ENCODE data around the gene LSS.
"Not testable (repeated sequence)": the region's sequence is repeated elsewhere in the genome, so short reads cannot be mapped to it uniquely, and the experiment has no call there.

Gene LSS

DNA sequence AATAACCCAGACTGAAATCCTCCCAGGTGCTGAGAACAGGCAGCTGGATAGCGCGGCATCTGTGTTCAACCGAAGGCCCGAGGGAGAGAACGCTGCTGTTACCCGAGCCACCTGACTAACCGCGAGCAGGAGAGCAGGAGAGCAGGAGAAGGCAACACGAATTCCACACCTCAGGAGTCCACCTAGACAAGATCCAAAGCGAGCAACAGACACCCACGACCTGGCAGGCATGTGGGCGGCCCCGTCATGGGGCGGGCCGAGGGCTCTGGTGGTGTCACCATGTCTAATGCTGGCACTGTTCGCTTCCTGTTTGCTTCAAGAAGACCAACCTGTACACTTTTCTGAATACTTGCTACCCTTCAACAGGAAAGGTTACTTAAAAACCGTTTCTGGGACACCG lies 23.4 kb downstream of the LSS start:
- DNase-seq (ENCODE audit: low spot score): no peak

DNA sequence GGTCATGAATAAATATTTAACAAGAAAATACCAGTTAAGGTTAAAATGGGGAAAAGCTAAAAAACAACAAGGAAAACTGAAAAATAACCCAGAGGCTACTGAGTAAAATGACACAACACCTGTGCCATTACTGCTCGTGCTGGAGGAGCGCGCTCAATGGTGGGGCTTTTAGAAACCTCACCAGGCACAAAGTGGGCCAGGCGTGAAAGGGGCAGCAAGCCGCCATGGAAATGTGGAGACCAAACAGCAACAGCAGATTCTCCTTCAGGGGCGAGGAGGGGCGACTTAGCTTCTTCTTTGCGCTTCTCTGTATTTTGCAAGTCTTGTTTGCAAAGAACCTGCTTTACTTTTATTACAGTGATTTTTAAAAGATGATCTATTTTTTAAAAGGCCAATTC lies 25.4 kb downstream of the LSS start:
- DNase-seq (ENCODE audit: low spot score): no peak

DNA sequence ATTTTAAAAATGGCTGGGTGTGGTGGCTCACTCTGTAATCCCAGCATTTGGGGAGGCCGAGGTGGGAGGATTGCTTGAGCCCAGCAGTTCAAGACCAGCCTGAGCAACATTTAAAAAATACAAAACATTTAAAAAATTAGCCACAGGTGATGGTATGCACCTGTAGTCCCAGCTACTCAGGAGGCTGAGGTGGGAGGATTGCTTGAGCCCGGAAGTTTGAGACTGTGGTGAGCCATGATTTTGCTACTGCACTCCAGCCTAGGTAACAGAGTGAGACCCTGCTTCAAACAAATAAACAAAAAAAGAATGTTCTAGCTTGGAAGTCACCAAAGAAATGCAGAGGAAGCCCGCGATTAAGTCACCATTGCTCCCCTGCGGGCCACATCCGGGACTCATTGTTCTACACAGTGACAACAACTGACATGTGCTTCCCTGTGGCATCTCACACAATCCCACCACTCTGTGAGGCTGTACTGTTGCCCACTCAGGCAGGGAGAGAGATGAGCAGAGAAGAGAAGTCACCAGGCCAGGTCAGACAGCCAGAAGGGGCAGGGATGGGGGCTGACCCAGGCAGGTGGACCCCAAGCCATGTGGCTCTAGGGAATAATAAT lies 25.9 kb downstream of the LSS start:
- peak; percentile 54 for DNase-seq (ENCODE audit: low spot score)

- DNase-seq (ENCODE audit: low spot score): not testable (repeated sequence)
Observed at GRCh38 chr21:46200877-46201803, 27.4 kb downstream of the LSS start.

- DNase-seq (ENCODE audit: low spot score): no peak
Observed at GRCh38 chr21:46199436-46200373, 28.9 kb downstream of the LSS start.

GRCh38 chr21:46196733-46197132 lies 31.8 kb downstream of the LSS start:
- no peak for DNase-seq (ENCODE audit: low spot score)

- no peak for DNase-seq (ENCODE audit: low spot score)
Observed at GRCh38 chr21:46195595-46196195, 32.9 kb downstream of the LSS start.

DNA sequence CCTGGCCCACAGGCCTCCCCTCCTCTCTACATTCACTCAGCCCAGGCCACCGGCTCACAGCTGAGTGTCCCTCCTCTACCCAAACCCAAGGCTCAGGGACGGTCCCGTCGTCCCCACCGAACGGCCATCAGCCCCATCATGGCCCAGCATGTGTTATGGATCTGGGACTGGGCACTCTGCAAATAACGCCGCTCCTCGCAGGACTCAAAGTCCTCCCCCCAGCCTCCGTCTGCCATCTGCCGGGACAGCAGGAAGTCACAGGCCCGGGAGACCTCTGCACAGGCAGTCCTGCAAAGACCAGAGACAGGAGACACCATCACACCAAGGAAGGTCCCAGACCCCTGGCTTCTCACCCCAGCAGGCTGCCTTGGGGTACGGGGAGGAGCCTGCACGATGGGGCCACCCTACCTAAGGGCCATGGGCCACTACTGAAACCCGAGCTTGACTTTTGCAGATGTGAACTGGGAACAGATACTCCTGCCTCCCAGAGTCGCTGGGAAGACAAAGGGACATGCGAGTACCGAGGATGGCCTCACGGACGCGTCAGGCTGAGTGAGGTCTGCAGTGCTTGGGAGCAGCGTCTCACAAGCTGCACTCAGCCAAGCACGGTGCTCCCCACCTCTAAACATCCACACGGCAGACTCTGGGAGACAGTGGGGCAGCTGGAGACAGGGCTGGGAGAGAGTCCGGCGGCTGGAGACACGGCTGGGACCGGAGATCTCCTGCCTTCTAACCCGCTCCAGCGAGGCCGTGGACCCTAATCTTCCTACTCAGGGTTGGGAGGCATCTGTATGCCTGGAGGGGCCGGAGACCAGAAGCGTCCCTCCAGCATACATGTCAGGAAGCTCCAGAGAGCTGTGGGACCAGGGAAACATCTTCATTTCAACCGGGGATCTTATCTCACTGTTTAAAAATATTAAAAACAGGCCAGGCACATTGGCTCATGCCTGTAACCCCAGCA lies 33.9 kb downstream of the LSS start:
- DNase-seq (ENCODE audit: low spot score): no peak

DNA sequence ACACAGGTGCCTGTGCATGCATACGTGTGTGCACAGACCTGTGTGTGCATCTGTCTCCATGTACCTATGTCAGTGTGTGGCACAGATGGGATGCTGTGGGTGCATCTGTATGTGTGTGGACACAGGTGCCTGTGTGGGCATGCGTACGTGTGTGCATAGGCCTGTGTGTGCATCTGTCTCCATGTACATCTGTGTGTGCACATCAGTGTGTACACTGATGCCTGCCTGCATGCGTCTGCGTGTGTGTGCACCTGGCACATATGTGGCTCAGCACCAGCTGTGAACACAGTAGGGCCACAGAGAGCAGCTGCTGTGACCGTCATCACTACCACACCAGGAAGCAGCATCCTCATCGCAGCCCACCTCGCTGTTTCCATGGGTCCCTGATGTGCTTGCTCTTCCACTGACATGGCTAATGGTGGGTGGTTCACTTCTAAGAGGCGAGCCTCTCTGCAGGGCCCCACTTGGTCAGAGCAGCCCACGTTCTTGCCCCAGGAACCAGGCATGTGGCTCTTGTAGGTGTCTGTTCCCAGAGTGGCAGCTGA lies 34.7 kb downstream of the LSS start:
- no peak for DNase-seq (ENCODE audit: low spot score)

DNA sequence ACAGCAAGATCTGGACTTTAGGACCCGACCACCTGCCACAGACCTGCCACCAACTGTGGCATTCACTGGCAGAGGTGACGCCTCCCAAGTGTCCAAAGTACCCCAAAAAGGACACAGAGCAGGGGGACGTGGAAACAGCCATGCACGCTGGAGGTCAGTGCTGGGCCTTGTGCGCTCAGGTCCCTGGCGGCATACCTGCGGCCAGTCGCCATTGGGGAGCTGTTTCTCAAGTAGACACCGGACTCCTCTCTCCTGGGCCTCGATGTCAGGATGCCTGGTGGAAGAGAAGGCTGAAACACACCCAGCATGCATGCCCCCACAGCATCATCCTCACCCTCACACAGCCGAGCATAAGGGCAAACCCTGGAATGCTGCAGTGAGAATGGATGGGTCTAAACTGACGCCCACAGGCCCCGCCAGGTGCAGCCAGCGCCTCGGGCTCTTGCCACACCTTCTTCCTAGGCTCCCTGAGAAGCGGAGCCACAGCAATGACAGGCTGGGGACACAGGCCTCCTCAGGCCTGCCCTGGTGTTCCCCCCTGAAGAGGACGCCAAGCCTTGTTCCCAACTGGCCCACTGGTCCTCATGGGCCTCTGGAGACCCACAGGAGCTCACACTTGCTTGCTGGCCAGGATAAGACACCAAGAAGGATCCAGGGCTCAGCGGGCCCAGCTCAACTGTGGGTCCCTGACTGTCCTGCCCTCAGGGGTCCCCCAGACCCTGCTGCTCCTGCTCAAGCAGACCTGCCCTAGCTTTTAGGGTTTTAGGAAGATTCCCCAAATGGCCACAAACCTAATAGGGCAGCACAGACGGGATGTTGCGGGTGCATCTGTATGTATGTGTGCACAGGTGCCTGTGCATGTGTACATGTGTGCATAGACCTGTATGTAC lies 36.6 kb downstream of the LSS start:
- DNase-seq (ENCODE audit: low spot score): no peak

DNA sequence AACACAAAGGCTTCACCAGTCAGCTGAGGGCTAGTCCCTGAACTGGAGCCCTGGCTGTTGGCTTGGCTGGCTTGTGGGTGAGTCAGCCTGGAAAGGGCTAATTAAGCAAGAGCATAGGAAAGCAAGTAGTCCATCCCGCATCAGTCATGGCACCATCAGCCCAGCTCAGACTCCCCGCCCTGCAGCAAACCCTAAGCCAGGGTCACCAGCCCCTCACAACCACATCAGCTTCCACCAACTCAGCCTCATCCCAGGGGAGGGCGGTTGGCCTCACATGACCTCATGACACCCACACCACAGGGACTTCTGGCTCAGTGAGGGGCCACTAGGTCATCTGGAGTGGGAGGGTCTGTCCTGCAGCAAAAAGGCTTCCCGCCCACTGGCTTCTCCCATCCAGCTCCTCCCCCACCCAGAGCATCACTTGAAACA lies 37.3 kb downstream of the LSS start:
- DNase-seq (ENCODE audit: low spot score): peak; percentile 52

DNA sequence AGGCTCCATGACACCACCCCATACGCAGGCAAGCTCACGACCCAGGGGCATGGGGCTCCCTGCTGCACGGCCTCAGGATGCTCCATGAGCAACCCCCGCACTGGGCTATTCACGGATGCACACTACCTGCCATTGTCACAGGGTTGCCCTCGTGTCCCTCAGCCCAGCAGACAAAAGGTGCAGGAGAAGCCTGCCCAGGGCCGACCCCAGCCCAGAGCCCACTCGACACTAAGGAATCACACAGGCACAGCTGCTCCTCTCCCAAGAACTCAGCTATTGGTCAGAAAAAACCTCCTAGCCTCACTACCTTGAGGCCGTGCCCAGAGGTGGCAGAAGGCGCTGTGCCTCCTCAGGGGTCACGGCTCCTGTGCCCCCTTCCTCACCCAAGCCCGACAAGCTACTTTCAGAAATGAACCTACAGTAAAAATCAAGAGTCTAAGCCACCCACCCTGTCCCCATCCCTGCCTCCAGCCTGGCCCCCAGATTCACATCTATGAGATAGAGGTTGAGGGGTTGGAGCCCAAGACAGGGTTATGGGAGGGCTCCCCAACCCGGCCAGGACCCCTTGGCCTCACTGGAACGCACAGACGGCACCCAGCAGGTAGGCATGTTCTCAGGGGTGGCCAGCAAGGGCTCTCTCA lies 38.0 kb downstream of the LSS start:
- no peak for DNase-seq (ENCODE audit: low spot score)

- no peak for DNase-seq (ENCODE audit: low spot score)
Observed at GRCh38 chr21:46189959-46190490, 38.5 kb downstream of the LSS start.

- peak; percentile 55 for DNase-seq (ENCODE audit: low spot score)
Observed at GRCh38 chr21:46189213-46189958, 39.2 kb downstream of the LSS start.

- DNase-seq (ENCODE audit: low spot score): peak; percentile 88
Observed at GRCh38 chr21:46188226-46189212, 40.1 kb downstream of the LSS start.

DNA sequence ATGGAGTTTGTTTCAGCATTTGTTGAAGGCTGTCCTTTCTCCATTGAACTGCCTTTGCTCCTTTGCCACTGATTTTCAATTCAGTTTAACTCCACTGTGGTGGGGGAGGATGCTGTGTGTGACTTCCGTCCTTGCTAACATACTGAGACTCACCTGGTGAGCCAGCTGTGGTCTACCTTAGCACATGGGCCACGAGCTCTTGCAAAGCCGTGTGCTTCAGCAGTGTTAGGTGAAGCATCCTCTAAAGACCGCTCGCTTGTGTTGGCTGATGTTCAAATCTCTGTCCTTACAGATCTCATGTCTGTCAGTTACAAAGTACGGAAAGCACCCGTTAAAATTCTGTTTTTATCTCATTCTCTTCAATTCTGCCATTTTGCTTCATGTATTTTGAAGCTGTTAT lies 40.8 kb downstream of the LSS start:
- no peak for DNase-seq (ENCODE audit: low spot score)

DNA sequence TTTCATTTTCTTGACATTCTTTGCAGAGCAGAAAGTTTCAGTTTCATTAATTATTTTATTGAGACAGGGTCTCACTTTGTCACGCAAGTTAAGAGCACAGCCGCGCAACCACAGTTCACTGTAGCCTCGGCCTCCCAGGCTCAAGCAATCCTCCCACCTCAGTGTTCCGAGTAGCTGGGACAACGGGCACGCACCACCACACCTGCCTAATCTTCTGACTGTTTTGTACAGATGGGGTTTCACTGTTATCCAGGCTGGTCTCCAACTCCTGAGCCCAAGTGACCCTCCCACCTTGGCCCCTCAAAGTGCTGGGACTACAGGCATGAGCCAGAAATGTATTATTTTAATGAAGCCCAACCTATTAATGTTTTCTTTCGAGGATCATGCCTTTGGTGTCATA lies 41.3 kb downstream of the LSS start:
- no peak for DNase-seq (ENCODE audit: low spot score)
